GM18951 (cell line): ENCODE measurements around the gene SPTBN5.
"Not testable (repeated sequence)": the region's sequence is repeated elsewhere in the genome, so short reads cannot be mapped to it uniquely, and the experiment has no call there.

Source experiments
- POLR2A ChIP-seq: IDR thresholded peaks from 4 replicates; pipeline ENCODE4 v1.6.1; 2011; ENCODE audit warnings: mild to moderate bottlenecking; ENCODE audit not compliant: insufficient read length, insufficient read depth; ENCODE audit errors: extremely low read depth
- in situ Hi-C: fragments of 300-500 bp; cut with MboI; formaldehyde crosslinking; loops from one replicate; pipeline ENCODE4 v1.12.0; 2022; ENCODE audit warnings: low sequenced_read_pairs, mixed read lengths, inconsistent platforms; ENCODE audit not compliant: unreplicated experiment

SPTBN5 gene

DNA sequence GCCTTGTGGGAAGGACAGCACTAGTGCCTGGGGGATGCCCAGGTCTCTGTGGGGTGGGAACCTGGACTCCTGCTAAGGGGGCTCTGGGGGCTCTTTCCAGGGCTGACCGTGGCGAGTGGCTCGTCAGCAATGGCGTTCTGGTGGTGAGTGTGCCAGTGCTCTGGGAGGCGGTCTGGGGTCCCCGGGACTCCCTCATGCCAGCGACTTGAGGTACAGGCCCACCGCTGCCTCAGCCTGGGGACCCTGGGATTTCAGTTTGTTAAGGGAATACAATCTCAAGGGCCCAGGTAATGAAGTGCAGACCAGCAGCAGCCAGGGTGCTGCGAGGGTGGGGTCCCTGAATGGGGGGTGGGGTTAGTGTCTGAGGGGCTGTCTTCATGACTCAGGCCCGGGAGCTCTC, 52.7 kb downstream of the SPTBN5 start:
- in situ Hi-C loops: no loop called here
- TF ChIP-seq POLR2A: no peak

DNA sequence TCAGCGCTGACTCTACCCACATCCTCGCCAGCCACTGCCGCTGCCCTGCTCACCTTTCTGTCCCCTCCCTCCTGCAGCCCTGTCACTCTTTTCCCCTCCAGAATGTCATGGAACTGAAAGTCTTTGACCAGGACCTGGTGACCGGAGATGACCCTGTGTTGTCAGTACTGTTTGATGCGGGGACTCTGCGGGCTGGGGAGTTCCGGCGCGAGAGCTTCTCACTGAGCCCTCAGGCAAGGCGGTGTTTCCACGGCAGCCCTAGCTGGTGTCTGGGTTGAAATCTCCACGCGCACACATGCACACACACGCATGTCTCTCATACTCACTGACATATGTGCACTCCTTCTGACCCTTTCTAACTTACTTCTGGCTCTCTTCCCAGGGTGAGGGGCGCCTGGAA, 53.2 kb downstream of the SPTBN5 start:
- in situ Hi-C loops: no loop called here
- TF ChIP-seq POLR2A: no peak

DNA sequence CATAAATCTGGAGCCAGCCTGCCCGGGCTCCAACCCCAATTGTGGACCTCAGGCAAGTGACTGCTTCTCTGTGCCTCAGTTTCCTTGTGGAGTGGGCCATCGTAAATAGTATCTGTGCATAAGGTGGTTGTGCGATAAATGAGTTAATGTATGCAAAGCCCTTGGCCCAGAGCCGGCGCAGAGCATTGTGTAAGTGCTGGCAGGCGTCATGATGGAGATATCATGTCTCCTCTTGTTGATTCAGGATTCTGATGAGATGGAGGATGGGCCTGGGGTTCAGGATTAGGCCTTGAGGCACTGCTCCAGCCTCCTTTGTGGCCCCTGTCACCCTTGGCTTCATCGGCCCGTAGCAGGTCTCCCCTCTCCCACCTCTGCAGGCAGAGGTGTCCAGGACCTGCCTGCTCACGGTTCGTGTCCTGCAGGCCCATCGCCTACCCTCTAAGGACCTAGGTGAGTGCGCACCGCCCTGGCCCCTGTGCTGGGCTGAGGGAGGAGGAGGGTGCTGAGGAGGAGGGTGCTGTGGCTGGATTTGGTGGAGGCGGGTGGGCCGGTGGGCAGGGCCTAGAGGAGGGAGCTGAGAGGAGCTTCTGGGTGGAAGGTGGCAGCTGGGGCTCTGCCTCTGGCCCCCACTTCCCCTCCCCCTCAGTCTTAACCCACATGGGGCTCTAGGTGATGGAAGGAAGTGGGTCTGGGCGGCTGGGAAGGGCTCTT, 53.9 kb downstream of the SPTBN5 start:
- in situ Hi-C loops: no loop called here
- no peak for TF ChIP-seq POLR2A

DNA sequence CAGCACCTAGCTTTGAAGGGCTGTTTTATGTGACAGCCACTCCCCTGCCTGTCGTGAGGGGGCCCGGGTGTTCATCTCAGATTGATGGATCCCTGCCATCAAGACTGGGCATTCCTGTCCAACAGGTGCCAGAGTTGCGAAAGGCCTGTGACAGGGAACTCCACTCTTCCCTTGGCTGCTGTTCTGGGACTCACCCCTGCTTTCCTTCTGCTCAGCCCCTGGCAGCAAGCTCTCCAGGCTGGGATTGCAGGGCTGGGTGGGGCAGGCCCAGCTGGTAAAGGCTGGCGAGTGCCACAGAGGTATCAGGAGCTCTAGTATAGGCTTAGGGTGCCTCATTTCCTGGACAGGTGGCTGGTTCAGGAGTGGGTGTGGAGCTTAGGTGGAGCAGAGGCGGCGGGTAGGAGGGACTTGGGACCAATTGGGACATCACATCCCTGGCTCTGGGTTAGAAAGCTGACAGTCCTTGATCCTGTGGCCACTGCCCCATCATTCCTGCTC, 55.4 kb downstream of the SPTBN5 start, which contains the start of gene PLA2G4B:
PLA2G4B (plus strand) TSS at position 448 of the 498 bp plus-strand sequence. CDS start 67 bp downstream, outside the sequence.
- in situ Hi-C loops: no loop called here
- no peak for TF ChIP-seq POLR2A

DNA sequence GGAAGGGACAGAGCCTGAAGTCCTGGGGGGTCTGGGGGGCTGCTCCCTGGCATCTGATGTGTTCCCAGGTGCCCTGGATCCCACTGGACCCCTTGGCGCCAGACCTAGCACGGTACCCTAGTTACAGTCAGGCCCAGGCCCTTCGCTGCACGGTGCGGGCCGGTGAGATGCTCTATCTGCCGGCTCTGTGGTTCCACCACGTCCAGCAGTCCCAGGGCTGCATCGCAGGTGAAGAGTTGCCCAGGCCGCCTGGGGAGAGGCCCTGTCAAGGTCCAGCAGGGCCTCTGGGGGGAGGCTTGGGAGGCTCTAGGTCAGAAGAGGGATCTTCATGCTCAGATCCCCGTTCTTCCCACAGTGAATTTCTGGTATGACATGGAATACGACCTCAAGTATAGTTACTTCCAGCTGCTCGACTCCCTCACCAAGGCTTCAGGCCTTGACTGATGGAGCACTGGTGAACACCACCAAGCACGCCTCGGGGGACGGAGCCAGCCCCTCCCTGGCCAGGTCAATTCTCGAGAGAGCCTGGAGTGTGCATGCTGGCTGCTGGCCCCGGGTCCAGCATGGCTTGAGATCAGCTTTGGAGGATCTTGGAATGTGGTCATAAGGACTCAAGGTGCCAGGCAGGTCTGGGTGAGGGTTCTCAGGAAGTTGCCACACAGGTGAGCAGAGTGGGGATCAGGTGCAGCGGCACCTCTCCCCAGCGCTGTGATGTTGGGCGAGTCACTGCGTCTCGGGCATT, 57.0 kb downstream of the SPTBN5 start:
- in situ Hi-C loops: no loop called here
- no peak for TF ChIP-seq POLR2A

DNA sequence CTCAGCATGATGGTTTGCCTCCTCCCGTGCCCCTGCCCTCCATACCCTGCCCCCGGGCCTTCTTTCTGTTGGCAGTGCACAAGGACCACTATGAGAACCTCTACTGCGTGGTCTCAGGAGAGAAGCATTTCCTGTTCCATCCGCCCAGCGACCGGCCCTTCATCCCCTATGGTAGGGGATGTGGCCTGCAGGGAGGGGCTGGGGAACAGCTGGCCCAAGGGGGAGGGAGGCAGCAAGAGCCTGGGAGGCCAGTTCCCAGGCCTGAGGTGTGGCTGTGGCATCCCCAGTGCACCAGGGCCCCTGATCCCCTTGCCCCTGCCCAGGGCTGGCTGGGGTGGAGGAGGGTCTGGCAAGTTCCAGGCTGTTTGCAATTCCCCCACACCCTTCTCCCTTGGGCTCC, 57.8 kb downstream of the SPTBN5 start:
- TF ChIP-seq POLR2A: no peak
- in situ Hi-C loops: no loop called here

DNA sequence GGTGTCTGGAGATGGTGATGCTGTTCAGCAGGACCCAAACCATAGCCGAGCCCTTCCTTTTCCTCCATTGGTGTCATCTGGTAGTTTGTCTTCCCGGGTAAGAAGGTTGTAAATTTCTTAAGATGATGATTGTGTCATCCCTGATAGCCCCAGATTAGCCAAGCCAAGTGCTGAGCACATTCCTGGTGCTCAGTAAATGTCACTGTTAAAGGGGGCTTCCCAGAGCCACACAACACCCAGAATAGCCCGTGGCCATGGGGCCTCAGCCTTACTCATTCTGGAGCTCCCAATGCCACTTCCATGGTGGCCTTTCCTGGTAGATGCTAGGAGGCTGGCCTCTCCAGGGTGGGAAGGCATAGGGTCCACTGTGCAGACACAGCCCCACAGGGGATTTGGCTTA, 59.8 kb downstream of the SPTBN5 start:
- TF ChIP-seq POLR2A: no peak
- in situ Hi-C loops: no loop called here

DNA sequence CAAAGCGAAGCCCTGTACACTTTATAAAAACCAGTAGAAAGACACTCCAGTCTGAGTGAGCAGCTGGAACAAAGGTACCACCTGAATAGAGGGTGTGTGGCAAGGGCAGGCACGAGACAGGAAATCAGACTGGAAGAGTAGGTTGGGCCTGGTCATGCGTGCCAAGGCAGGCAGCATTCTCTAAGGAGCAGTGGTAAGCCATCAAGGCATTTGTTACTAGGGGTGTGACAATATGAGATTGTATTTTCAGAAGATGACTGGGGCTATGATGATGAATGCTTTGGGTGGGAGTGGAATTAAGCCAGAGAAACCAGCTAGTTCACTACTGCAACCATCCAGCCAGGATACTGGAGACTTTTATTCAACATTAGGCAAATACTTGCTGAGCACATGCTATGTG, 61.0 kb downstream of the SPTBN5 start:
- in situ Hi-C loops: no loop called here
- no peak for TF ChIP-seq POLR2A

DNA sequence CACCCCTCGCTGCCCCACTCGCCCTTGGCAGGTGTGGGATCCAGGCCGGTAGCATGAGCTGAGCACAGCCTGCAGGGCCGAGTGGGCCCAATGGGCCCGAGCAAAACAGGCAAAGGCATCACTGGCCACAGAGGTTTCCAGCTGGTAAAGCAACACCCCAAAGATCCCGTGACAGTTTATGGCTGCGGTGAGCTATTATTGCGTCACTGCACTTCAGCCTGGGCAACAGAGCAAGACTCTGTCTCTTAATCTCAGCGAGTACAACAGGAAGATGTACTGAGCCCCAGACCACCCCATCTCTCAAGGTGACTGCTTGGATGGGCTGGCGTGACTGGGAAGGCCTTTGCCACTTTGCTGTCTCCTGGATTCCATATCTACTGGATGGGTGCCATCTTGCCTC, 61.6 kb downstream of the SPTBN5 start:
- in situ Hi-C loops: no loop called here
- TF ChIP-seq POLR2A: no peak

DNA sequence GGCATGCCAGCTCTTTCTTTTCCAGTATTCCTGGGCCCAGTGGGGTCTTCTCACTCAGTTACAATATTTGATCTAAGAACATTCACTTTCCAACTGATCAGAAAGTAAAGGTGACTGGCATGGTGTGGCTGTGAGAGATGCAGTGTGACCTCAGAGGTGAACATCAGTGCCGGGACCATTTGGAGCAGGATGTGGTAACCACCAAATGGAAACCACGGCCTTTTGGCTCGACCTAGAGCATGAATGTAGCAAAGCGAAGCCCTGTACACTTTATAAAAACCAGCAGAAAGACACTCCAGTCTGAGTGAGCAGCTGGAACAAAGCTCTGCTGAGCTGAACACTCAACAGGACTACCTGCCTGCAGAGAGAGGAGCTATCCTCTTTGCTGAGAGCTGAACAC, 62.6 kb downstream of the SPTBN5 start:
- in situ Hi-C loops: not testable (repeated sequence)

DNA sequence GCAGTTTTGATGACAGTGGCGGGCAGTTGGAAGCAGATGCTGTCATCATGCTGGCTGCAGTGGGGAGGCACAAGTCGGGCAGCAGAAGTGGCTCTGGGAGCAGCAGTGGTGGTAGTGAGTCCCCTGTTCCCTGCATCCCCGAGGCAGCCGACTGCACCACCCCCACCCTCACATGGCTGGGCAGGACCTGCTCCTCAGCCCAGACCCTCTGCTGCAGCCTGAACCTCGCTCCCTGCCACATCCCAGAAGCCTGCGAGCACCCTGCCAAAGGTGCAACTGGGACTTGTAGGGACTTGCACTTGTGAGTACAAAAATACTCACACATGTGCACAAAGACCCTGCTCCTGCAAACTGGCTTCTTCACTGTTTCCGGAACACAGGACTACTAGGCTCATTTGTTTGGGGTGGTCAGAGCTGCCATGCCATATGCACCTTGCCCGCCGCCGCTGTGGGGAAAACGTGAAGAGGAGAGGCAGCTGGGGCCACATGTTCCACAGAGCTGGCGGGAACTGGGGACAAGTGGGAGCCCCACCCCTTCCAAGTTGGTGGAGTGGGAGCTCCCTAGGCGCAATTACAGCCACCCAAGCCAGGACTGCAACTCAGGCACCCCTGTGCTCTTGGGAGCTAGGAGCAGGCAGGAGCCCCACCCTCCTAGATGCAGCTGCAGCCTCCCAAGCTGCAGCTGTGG, 63.8 kb downstream of the SPTBN5 start:
- in situ Hi-C loops: no loop called here
- no peak for TF ChIP-seq POLR2A

DNA sequence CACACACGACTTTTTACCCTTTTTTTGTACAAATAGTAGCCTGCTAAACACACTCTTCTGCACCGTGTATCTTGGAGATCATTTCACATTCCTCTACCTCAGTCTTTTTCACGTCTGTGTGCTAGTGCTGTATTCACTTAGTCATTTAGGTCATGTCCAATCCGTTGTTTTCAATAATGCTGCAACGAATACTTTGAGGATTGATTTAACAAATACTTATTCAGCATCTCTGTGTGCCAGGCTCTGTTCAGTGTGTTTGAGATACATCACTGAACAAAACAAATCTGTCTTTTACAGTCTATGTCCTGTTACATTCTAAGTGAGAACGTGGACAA, 65.1 kb downstream of the SPTBN5 start:
- in situ Hi-C loops: no loop called here
- TF ChIP-seq POLR2A: no peak

DNA sequence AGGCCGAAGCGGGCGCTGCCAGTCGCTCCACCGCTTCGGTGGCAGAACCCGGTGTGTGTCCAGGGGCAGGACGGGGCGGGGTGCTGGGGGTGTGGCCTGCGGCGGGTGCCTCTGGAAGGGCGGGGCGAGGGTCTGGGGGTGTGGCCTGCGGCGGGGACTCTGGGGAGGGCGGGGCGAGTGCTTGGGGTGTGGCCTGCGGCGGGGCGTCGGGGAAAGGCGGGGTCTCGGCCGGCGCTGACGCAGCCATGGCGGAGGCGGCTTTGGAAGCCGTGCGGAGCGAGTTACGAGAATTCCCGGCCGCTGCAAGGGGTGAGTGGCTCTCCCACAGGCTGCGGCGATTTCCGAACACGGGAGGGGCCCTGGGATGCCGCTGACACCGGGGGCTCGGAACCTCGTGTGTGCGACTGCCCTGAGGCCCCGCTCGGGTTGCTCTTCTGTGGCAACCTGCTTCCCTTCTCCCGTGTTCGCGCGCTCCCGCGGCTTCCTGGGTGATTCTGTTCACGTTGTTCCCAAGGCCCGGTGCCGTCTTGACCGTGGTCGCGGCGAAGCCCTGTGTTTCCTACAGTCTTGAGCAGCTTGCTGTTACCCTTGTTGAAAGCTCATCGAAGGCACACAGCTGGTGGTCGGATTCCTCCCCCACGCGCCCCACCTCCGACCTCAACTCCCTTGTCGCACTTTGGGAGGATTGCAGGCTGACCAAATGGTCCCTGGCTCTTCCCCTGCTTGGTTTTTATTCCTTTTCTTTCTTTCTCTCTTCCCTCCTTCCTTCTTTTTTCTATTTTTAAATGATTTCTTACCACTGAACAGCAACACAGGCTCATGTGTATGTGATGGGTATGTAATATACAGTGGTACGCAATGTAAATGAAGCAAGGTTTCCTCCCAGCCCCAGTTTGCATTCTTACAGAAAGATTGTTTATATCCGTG, 65.7 kb downstream of the SPTBN5 start, which contains the start of gene JMJD7:
JMJD7 (plus strand) TSS at position 213 of the 927 bp plus-strand sequence; CDS start at position 246, 33 bp downstream.
- TF ChIP-seq POLR2A: peak; percentile 83
- in situ Hi-C loops: no loop called here
